Liver (tissue), 3 donors: ENCODE results near the gene PODNL1.

Source experiments
- HNF4A ChIP-seq, 2 donors: conservative IDR thresholded peaks; 2 replicates each; pipeline ENCODE4 v1.6.1; 2016; ENCODE audit warnings: antibody characterized with exemption in 2 of 2, mild to moderate bottlenecking in 2 of 2
- HNF4G ChIP-seq: IDR thresholded peaks from 2 replicates; pipeline ENCODE4 v1.6.1; 2016; ENCODE audit warnings: antibody characterized with exemption
- RAD21 ChIP-seq, 2 donors: IDR thresholded peaks; 2 replicates each; pipeline ENCODE4 v1.6.1; 2016; ENCODE audit warnings: antibody characterized with exemption in 2 of 2, mild to moderate bottlenecking in 2 of 2
- RXRA ChIP-seq, 2 donors: IDR thresholded peaks; 2 replicates each; pipeline ENCODE4 v1.6.1; 2017 to 2018; ENCODE audit warnings: antibody characterized with exemption in 2 of 2, mild to moderate bottlenecking in 1 of 2
- SP1 ChIP-seq: IDR thresholded peaks from 2 replicates; pipeline ENCODE4 v1.6.1; 2018; ENCODE audit warnings: antibody characterized with exemption, mild to moderate bottlenecking
- TAF1 ChIP-seq: conservative IDR thresholded peaks from 2 replicates; pipeline ENCODE4 v1.6.1; 2016; ENCODE audit warnings: antibody characterized with exemption, mild to moderate bottlenecking
- YY1 ChIP-seq: IDR thresholded peaks from 2 replicates; pipeline ENCODE4 v1.6.1; 2016; ENCODE audit warnings: antibody characterized with exemption, mild to moderate bottlenecking
- TF ChIP-seq, protein P1 (sequence below): fragments of 150-350 bp; IDR thresholded peaks from 2 replicates; pipeline ENCODE4 v1.5.1; 2017; ENCODE audit warnings: improper control_type of control experiment, low read depth, low read length; ENCODE audit not compliant: missing input control
- TF ChIP-seq, protein P2 (sequence below): IDR thresholded peaks from 2 replicates; pipeline ENCODE4 v1.6.1; 2016; ENCODE audit warnings: antibody characterized with exemption
- TF ChIP-seq, protein P3 (sequence below): IDR thresholded peaks from 2 replicates; pipeline ENCODE4 v1.6.1; 2016; ENCODE audit warnings: antibody characterized with exemption, mild to moderate bottlenecking
- donor health status: healthy.
- donor health status: healthy.

DNA sequence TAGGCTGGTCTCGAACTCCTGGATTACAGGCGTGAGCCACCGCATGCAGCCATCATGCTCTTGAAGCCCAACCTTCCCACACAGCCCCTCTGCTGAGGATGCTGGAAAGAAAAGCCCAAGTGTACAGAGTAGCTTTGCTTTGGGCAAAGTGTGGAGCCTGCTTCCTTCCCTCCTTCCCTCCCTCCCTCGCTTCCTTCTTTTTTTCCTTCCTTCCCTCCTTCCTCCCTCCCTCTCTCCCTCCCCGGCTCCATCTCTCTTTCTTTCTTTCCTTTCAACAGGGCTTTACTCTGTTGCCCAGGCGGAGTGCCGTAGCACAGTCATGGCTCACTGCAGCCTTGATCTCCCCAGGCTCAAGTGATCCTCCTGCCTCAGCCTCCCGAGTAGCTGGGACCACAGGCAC, 29.5 kb downstream of the PODNL1 start:
- TF ChIP-seq, protein P1, sequence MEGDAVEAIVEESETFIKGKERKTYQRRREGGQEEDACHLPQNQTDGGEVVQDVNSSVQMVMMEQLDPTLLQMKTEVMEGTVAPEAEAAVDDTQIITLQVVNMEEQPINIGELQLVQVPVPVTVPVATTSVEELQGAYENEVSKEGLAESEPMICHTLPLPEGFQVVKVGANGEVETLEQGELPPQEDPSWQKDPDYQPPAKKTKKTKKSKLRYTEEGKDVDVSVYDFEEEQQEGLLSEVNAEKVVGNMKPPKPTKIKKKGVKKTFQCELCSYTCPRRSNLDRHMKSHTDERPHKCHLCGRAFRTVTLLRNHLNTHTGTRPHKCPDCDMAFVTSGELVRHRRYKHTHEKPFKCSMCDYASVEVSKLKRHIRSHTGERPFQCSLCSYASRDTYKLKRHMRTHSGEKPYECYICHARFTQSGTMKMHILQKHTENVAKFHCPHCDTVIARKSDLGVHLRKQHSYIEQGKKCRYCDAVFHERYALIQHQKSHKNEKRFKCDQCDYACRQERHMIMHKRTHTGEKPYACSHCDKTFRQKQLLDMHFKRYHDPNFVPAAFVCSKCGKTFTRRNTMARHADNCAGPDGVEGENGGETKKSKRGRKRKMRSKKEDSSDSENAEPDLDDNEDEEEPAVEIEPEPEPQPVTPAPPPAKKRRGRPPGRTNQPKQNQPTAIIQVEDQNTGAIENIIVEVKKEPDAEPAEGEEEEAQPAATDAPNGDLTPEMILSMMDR = no peak
- TF ChIP-seq RAD21 (IDR thresholded peaks at IDR 0.05) (no peak), HNF4G (no peak), HNF4A (conservative IDR thresholded peaks at IDR 0.05) (no peak), YY1 (no peak), RXRA (IDR thresholded peaks at IDR 0.05) (no peak), TAF1 (no peak), SP1 (no peak)
- TF ChIP-seq, protein P2, sequence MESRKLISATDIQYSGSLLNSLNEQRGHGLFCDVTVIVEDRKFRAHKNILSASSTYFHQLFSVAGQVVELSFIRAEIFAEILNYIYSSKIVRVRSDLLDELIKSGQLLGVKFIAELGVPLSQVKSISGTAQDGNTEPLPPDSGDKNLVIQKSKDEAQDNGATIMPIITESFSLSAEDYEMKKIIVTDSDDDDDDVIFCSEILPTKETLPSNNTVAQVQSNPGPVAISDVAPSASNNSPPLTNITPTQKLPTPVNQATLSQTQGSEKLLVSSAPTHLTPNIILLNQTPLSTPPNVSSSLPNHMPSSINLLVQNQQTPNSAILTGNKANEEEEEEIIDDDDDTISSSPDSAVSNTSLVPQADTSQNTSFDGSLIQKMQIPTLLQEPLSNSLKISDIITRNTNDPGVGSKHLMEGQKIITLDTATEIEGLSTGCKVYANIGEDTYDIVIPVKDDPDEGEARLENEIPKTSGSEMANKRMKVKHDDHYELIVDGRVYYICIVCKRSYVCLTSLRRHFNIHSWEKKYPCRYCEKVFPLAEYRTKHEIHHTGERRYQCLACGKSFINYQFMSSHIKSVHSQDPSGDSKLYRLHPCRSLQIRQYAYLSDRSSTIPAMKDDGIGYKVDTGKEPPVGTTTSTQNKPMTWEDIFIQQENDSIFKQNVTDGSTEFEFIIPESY = no peak
- TF ChIP-seq, protein P3, sequence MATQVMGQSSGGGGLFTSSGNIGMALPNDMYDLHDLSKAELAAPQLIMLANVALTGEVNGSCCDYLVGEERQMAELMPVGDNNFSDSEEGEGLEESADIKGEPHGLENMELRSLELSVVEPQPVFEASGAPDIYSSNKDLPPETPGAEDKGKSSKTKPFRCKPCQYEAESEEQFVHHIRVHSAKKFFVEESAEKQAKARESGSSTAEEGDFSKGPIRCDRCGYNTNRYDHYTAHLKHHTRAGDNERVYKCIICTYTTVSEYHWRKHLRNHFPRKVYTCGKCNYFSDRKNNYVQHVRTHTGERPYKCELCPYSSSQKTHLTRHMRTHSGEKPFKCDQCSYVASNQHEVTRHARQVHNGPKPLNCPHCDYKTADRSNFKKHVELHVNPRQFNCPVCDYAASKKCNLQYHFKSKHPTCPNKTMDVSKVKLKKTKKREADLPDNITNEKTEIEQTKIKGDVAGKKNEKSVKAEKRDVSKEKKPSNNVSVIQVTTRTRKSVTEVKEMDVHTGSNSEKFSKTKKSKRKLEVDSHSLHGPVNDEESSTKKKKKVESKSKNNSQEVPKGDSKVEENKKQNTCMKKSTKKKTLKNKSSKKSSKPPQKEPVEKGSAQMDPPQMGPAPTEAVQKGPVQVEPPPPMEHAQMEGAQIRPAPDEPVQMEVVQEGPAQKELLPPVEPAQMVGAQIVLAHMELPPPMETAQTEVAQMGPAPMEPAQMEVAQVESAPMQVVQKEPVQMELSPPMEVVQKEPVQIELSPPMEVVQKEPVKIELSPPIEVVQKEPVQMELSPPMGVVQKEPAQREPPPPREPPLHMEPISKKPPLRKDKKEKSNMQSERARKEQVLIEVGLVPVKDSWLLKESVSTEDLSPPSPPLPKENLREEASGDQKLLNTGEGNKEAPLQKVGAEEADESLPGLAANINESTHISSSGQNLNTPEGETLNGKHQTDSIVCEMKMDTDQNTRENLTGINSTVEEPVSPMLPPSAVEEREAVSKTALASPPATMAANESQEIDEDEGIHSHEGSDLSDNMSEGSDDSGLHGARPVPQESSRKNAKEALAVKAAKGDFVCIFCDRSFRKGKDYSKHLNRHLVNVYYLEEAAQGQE = no peak
